Stimulated activated CD4-positive, alpha-beta T cell treated with anti-CD3 and anti-CD28 coated beads, Interleukin-2, amount 100 ng/mL, for 24 hours (primary cell): Measurements from ENCODE around the gene SMURF1.

Source experiments
- DNase-seq, 2 donors: peaks; one replicate each; pipeline ENCODE4 v3.0.0-alpha.2; 2020

SMURF1 gene

DNA sequence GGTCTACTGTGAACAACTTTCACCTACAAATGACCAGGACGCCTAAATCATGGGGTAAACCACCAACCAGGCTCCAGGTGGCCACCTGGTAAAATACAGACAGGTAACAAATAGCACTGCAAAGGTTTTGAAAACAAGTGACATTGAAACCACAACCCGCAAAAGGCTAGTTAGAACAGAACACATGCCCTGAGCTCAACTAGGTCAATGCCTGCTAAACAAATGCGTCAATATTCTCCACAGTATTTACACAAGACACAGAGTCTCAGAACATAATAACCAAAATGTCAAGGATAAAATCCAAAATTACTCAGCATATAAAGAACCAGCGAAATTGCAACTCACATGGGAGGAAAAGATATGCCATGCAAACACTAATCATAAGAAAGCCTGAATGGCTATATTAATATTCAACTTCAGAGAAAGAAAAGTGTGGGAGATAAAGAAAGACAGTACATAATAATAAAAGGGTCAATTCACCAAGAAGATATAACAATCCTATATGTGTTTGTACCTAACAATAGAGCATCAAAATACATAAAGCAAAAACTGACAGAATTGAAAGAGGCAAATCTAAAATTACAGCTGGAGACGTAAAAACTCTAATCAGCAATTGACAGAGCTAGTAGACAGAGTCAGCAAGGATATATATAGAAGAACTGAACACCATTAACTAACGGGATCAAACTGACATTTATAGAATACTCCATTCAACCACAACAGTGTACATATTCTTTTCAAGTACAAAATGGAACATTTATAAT lies 47.6 kb downstream of the SMURF1 start:
- DNase-seq: no peak

- no peak for DNase-seq
These were observed 48.2 kb downstream of the SMURF1 start for GRCh38 chr7:99095698-99096097.

GRCh38 chr7:99094401-99094800 lies 49.5 kb downstream of the SMURF1 start:
- no peak for DNase-seq

DNA sequence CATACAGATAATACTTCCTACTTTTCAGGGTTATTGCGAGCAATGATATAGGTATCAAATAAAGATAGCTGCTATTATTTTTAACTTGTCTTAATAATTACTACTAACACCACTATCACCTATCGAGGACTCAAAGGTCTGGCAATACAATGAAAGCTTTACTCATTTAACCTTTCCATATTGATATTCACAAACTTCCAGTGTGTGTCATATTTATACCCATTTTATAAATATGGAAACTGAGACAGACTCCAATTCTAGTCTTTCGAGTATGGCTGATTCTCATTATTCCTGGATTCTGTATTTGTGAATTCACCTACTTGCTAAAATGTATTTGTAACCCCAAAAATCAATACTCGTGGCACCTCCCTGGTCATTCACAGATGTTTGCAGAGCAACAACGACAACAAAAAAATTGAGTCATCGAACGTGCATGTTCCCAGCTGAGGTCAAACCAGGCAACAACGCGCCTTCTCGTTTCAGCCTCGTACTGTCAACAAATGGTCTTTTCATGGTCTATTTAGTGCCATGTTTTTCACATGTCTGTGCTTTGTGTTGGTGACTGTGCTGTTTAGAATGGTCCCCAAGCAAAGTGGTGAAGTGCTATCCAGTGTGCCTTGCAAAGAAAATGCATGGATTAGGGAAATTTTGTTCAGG lies 51.7 kb downstream of the SMURF1 start:
- no peak for DNase-seq

DNA sequence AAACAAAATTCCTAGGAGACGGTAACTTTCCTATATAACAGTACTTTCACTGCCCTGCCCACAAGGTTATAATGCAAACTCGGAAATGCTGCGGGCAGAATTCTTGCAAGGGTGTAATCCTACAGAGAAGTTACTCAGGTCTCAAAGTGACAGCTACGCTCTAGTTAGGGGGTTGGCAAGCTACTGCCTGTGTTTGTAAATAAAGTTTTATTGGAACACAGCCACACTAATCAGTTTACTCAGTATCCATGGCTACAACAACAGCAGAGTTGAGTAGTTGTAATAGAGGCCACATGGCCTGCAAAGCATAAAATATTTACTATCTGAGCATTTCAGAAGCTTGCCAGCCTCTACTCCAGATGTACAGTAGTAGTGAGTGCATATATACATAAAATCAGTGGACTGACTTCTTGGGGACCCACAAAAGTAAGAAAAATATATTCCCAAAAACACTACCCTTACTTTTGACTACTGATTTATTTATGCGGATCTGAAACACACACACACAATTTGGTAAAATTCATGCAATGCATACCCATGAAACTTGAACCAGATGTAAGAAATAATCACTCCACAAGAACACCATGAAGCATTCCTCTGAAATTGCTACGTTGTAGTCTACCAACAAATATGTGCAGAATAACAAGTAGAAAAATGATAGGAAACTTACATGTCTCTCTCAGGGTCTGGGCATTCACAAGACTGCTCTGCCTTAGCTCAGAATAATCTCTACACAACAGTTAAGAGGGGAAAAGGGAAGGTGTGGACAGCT lies 53.0 kb downstream of the SMURF1 start:
- no peak for DNase-seq

DNA sequence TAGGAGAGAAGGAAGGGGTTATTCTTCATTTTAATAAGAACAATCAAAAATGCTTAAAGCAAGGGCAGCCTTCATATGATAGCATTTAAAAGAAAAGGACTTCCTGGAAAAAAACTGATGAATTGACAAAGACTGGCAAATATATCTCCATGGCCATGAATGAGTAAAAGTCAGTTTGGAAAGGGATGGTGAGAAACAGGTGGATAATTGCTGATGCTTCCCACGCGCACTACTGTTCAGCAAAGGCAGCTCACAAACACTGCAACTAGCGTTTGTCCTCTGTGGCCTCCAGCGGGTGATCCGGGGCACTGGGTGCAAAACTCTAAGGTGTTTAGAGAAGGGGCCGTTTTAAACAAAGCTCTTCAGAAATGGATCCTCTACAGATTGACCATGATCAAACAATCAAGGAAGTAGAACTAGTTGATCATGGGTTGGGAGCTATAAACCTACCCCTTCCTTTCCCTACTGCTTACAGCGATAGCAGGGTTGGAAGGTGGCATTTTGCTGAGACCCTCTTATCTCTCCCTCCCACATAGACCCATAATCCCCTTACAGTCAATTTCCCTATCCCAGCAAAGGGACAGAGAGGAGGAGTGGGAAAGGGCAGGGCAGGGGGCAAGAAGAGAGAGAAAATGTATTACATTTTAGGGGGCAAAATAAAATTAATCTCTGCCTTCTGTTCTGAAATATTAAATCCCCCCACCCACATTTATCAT lies 53.8 kb downstream of the SMURF1 start:
- DNase-seq: no peak

DNA sequence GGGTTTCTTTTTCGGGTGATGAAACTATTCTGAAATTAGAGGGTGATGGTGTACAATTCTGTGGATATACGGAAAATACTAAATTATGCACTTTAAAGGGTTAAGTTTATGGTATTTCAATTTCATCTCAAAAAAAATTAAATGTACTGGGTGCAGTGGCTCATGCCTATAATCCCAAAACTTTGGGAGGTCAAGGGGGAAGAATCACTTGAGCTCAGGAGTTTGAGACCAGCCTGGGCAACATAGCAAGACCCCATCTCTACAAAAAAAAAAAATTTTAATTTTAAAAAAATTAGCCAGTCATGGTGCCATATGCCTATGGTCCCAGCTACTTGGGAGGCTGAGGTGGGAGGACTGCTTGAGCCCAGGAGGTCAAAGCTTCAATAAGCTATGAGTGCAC lies 57.0 kb downstream of the SMURF1 start:
- no peak for DNase-seq

GRCh38 chr7:99086532-99086931 lies 57.4 kb downstream of the SMURF1 start:
- DNase-seq: no peak

DNA sequence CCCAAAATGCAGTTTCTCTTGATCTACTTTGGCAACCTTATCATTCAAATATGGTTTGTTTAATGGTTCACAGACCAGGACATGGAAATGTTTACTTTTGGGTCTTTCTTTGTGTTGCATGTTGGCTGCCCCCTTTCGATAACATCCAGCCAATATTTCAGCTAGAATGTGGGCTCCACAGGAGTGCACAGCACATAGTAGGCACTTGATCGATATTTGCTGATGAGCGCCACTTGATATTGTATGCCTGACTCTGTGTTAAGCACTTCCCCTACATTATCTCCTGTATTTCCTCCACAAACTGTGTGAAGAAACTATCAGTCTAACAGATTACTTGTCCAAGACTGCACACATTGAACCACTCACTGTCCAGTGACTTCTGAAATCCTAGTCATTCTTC lies 60.2 kb downstream of the SMURF1 start:
- DNase-seq: no peak

GRCh38 chr7:99083068-99083651 lies 60.7 kb downstream of the SMURF1 start:
- no peak for DNase-seq

DNA sequence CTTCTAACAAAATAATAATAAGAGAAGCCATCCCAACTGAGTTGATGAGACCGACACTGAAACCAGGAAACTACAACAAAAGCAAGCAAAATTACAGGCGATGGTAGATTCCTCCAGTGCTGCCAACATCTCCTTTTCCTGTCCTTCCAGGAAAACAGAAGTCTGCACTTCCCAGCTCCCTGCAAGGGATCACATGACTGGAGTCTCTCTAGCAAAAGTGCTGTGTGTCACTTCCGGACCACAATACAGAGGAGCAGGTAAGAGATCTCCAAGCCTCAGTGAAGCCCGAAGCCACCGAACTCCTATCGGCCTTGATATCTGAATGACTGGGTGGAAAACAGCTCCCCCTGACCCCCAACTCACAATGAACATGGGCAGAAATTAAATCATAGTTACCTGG lies 63.2 kb downstream of the SMURF1 start:
- no peak for DNase-seq

GRCh38 chr7:99079104-99079503 lies 64.8 kb downstream of the SMURF1 start:
- no peak for DNase-seq

DNA sequence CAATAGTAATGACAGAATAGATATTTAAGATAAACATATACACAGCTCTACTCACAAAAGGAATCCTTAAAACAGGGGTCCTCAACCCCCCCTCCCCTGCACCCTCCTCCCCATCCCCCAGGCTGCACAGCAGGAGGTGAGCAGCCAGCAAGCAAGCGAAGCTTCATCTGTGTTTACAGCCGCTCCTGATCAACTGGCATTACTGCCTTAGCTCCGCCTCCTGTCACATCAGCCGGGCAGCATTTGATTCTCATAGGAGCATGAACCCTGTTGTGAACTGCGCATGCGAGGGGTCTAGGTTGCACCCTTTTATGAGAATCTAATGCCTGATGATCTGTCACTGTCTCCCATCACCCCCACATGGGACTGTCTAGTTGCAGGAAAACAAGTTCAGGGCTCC lies 65.5 kb downstream of the SMURF1 start:
- no peak for DNase-seq

DNA sequence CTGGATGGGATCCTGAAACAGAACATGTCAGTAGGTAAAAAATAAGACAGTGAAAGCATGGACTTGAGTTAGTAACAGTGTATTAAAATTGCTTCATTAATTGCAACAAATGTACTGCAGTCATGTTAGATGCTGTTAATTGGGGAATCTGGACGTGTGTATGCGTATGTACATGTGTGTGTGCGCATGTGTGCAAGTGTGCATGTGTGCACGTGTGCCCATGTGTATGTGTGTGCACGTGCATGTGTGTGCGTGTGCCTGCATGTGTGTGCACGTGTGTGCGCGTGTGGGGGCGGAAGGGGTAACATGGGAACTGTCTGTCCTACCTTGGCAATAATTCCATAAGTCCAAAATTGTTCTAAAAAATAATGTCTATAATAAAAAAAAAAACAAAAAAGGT lies 67.3 kb downstream of the SMURF1 start:
- DNase-seq: no peak

DNA sequence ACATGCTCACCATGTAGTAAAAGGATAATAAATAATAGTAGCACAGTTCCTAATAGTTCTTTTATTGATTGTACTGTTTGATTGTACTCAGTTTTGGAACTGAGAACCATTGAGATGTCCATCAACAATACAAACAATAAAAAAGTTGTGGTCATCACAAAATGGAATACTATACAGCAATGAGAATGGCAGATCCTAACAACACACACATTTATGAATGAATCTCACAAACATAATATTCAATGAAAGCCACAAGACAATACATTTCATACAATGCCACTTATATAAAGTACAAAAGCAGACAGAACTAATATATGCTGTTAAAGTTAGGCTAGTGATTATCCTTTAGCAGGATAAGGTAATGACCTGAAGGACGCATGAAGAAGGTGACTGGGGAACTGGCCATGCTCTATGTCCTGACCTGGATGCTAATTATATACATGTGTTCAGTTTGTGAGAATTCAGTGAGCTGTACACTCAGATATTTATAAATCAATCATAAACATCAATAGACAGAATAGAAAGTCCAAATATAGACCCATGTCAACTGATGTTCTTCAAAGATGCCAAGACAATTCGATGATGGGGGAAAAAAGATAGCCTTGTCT lies 70.0 kb downstream of the SMURF1 start:
- DNase-seq: no peak

GRCh38 chr7:99072126-99072525 lies 71.8 kb downstream of the SMURF1 start:
- no peak for DNase-seq

DNA sequence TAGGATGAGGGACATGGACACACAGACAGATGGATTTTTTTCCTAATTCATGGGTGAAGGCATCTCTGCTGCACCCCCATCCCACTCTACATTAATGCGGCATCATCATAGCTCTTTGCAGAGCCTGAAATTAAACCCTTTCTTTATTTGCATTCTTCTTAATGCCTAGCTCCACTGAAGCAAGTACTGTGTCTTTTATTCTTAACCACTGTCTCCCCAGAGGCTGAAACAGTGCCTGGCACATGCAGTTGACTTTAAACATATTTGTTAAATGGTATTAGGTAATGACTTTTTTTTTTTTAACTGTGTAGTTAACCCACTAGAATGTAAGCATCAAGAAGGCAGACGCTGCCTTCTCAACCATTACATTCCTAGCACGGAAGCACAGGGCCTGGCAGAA lies 73.5 kb downstream of the SMURF1 start:
- no peak for DNase-seq

- no peak for DNase-seq
These were observed 82.7 kb downstream of the SMURF1 start for GRCh38 chr7:99061001-99061776.

DNA sequence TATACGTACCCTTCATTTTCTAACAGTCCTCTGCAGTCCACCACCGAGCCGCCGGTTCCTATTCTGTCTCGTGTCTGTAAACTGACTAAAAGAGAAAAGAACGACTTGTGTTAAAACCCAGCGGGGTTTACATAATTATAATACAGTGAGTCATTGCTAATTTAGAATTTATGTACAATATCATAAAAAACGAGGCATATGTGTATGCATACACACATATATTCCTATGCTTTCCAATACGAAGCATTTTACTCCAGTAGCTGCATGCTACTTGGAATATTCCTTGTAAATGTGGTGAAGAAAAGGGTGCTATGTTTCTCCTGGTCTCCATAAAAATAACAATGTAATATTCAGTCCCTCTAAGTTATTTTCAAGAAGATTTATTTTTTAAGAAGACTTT lies 89.1 kb downstream of the SMURF1 start:
- no peak for DNase-seq

- DNase-seq: no peak
These were observed 92.9 kb downstream of the SMURF1 start for GRCh38 chr7:99050971-99051370.

GRCh38 chr7:99047526-99048077 lies 96.3 kb downstream of the SMURF1 start:
- no peak for DNase-seq
